ENCODE results near the gene HGF.
A peak's percentile ranks its signal among the peaks of the same experiment; 100 is the strongest.

The HGF gene

GRCh38 chr7:81791568-81792518 lies 22.0 kb upstream of the HGF start:
- TF ChIP-seq Cebpa-rat (IDR thresholded peaks at IDR 0.05) = peak; percentile 75; the same call in 1 of the 2 replicates
- Histone ChIP-seq H3K27ac (peak overlapping the region; percentile 51), H3K36me3 (no peaks in the 10 kb centered on the region), H4K20me1 (no peaks in the 10 kb centered on the region), H3K4me3 (peak overlapping the region; percentile 38), H3K4me1 (peaks cover 87% of the 10 kb centered on the region), H3K27me3 (no peaks in the 10 kb centered on the region), H3K9ac (0 out of 2 replicates have a peak overlapping the region, but pooled peaks have one; percentile 25), H3K9me3 (peaks cover 8% of the 10 kb centered on the region; the same call in 1 of the 2 replicates), H3K4me2 (peak overlapping the region; percentile 73)

DNA sequence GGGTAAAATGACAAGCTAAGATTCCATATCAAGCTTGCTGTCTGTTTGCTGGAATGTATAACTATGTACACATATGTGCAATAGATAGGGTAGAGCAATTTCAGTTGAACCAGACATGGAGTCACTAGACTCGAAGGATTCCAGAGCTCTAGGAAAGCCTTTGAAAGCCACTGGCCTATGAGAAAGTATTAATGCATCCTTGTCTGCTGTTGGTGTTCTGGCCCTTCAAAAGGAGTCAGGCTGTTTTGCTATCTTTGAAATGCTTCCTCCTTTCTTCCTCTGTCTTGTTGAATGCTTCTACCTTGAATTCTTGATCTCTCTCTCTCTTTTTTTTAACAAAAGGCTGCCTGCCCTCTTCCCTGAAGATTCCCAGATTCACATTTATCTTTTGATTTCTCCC lies 20.8 kb upstream of the HGF start:
- peaks cover 75% of the 10 kb centered on the region for H3K4me1 ChIP-seq
- no peak overlapping the region for H3K9ac ChIP-seq
- peak overlapping the region; percentile 50; the same call in 1 of the 2 replicates for H3K27ac ChIP-seq

DNA sequence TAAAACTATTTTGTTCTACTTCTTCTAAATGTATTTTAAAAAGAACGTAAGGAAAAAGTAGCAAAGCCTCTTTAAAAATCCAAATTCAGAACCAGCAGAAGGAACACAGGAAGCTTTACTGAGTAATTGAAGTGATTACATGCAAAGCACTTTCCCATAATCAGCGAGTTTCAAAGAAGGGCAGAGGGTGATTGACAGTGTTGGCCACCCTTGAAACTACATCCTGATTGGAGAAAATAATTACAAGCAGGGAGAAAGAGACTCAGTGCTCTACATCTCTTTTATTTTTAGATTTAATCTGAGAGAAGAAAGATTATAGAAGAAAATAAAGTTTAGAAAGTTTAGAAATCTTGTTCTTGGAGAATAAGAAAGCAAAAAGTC lies 20.3 kb upstream of the HGF start:
- Histone ChIP-seq H3K4me3 (no peak overlapping the region), H3K4me1 (peaks cover 71% of the 10 kb centered on the region), H4K20me1 (no peaks in the 10 kb centered on the region), H3K9me3 (peaks cover 8% of the 10 kb centered on the region; the same call in 1 of the 2 replicates), H3K27me3 (no peaks in the 10 kb centered on the region), H3K36me3 (no peaks in the 10 kb centered on the region), H3K27ac (peak overlapping the region; percentile 50; the same call in 1 of the 2 replicates), H3K9ac (no peak overlapping the region), H3K4me2 (peak overlapping the region; percentile 50)
- no peak for TF ChIP-seq Cebpa-rat (IDR thresholded peaks at IDR 0.05)

More for the DNA sequence above, 20.8 kb upstream of the HGF start:
- Histone ChIP-seq H3K36me3 (no peaks in the 10 kb centered on the region), H3K4me3 (no peak overlapping the region), H3K9me3 (peaks cover 8% of the 10 kb centered on the region; the same call in 1 of the 2 replicates), H4K20me1 (no peaks in the 10 kb centered on the region), H3K27me3 (no peaks in the 10 kb centered on the region), H3K4me2 (peak overlapping the region; percentile 50)
- no peak for TF ChIP-seq Cebpa-rat (IDR thresholded peaks at IDR 0.05)

GRCh38 chr7:81789406-81790119 lies 19.7 kb upstream of the HGF start:
- no peaks in the 10 kb centered on the region for H3K27me3 ChIP-seq
- H3K4me2 ChIP-seq = peak overlapping the region; percentile 50
- no peak for TF ChIP-seq Cebpa-rat (IDR thresholded peaks at IDR 0.05)

DNA sequence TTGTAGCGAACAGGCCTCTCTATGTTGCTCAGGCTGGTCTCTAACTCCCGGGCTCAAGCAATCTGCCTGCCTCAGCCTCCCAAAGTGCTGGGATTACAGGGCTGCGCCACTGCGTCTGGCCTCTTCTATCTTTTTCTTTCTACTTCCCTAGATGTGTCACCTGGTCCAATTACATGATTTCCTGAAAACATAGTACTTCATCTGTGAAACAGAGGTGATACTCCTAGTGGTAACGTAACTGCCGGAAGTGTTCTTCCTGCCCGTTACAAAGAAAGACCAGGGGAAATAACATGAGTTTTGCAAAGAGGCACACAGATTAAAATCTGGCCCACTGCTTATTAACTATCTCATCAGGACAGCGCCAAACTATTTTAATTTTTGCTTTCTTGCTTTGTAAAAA lies 18.4 kb upstream of the HGF start:
- Histone ChIP-seq H3K4me2 (peak overlapping the region; percentile 60), H4K20me1 (no peaks in the 10 kb centered on the region), H3K27me3 (no peaks in the 10 kb centered on the region), H3K9ac (no peak overlapping the region), H3K36me3 (no peaks in the 10 kb centered on the region), H3K4me3 (no peak overlapping the region), H3K27ac (peak overlapping the region; percentile 50; the same call in 1 of the 2 replicates), H3K4me1 (peaks cover 62% of the 10 kb centered on the region), H3K9me3 (peaks cover 8% of the 10 kb centered on the region; the same call in 1 of the 2 replicates)
- TF ChIP-seq Cebpa-rat (IDR thresholded peaks at IDR 0.05) = no peak

More at GRCh38 chr7:81789406-81790119, 19.7 kb upstream of the HGF start:
- Histone ChIP-seq H3K9me3 (peaks cover 8% of the 10 kb centered on the region; the same call in 1 of the 2 replicates), H3K4me3 (no peak overlapping the region), H3K27ac (peak overlapping the region; percentile 50; the same call in 1 of the 2 replicates), H3K9ac (no peak overlapping the region), H3K36me3 (no peaks in the 10 kb centered on the region), H4K20me1 (no peaks in the 10 kb centered on the region), H3K4me1 (peaks cover 66% of the 10 kb centered on the region)

DNA sequence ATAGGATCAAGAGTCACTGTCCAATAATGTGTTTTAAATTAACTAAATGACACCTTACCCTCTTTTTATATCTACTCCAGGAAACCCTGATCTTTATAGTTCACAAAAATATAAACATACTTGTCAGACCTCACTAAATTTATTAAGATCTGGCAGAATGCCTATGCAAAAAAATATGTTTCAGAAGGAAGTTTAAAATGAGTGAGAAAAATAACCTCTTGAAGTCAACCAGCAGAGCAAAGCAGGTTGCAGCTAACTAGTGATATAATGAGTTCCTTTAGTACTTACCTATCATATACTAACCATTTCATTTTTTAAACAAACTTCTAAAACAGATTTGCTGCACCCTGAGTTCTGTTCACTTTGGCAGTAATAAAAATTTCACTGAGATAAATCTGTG lies 14.0 kb upstream of the HGF start:
- no peak for TF ChIP-seq Cebpa-rat (IDR thresholded peaks at IDR 0.05)
- H3K27me3 ChIP-seq = no peaks in the 10 kb centered on the region
- H3K9ac ChIP-seq = no peak overlapping the region
- H3K4me2 ChIP-seq = peak overlapping the region; percentile 37
- no peaks in the 10 kb centered on the region for H4K20me1 ChIP-seq
- no peaks in the 10 kb centered on the region for H3K36me3 ChIP-seq
- H3K4me3 ChIP-seq = no peak overlapping the region
- H3K27ac ChIP-seq = no peak overlapping the region
- peaks cover 39% of the 10 kb centered on the region for H3K4me1 ChIP-seq
- peaks cover 1% of the 10 kb centered on the region; the same call in 1 of the 2 replicates for H3K9me3 ChIP-seq

DNA sequence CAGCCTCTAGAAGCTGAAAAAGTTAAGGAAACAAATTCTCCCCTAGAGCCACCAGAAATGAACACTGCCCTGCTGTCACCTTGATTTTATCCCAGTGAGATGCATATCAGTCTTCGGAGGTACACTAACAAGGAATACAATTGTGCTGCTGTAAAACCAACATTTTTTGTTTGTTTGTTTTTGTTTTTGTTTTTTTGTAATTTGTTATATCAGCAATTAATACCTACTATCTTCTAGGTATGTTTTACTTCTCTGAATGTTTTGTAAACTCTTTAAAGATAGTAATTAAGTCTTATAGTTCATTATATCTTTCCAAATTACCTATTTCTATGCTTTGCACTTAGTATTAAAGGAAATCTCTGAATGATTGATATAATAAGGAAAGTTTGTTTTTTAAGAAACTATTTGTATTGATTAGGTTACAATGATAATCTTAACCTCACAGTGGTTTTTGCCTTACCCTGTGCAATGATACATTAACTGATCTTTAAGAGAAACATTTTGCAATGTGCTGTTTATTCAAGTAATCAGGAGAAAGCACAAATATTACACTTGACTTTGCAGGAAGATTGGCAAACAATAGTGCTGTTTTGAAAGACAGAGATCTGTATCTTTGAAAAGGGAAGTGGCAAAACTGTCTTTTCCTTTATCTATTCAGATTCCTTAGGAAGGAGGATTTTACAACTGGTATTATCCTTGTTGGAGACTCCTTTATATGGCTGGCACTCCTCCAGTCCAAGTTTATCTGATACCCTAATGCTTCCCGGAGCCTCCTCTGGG lies 11.3 kb upstream of the HGF start:
- Histone ChIP-seq H3K4me1 (peaks cover 54% of the 10 kb centered on the region), H3K9ac (no peak overlapping the region), H3K9me3 (no peaks in the 10 kb centered on the region), H3K4me3 (no peak overlapping the region), H3K27ac (no peak overlapping the region), H3K36me3 (no peaks in the 10 kb centered on the region), H4K20me1 (no peaks in the 10 kb centered on the region), H3K27me3 (no peaks in the 10 kb centered on the region), H3K4me2 (0 out of 2 replicates have a peak overlapping the region, but pooled peaks have one; percentile 14)
- no peak for TF ChIP-seq Cebpa-rat (IDR thresholded peaks at IDR 0.05)

DNA sequence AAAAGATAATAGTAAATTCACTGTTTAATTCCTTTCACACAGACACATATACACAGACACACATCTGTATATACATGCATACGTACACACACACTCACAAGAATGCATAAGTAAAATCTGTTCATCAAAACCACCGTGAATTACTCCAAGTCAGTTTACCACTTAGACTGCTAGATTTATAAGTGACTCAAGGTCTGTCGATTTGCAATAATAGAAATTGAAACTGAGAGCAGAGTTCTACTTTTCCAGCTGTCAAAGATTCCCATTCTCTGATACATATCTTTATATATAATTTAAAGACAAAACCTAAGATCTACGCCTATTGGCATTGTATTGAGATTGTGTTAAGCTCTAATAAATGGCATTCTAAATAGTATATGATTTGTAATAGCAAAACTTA lies 9.9 kb upstream of the HGF start:
- Histone ChIP-seq H3K9ac (no peak overlapping the region), H3K27me3 (no peaks in the 10 kb centered on the region), H3K9me3 (no peaks in the 10 kb centered on the region), H3K27ac (no peak overlapping the region), H3K4me3 (no peak overlapping the region), H3K4me2 (no peak overlapping the region), H3K36me3 (no peaks in the 10 kb centered on the region), H4K20me1 (no peaks in the 10 kb centered on the region), H3K4me1 (peaks cover 68% of the 10 kb centered on the region)
- TF ChIP-seq Cebpa-rat (IDR thresholded peaks at IDR 0.05) = no peak

DNA sequence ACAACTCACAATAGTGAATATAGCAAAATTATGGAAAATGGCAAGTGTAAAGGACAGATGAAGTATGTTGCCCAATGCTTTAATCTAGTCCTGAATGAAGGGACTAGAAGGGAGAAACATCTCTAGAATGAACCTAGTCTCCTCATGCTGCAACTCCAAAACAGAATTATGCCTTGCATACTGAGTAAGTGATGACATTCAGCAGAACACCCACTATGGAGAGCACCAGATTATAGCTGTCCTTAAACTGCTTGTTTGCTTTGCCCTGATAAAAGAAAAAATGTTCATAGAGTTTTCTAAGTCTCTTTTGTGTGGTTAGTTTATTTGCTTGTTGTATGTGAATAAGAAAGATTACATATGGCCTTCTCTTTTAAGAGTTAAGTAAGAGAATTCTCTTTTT lies 7.8 kb upstream of the HGF start:
- H3K4me1 ChIP-seq = peaks cover 80% of the 10 kb centered on the region
- H3K36me3 ChIP-seq = no peaks in the 10 kb centered on the region
- H3K4me2 ChIP-seq = peak overlapping the region; percentile 85
- peak overlapping the region; percentile 77; the same call in 1 of the 2 replicates for H3K27ac ChIP-seq
- H4K20me1 ChIP-seq = no peaks in the 10 kb centered on the region
- no peak overlapping the region for H3K4me3 ChIP-seq
- no peaks in the 10 kb centered on the region for H3K27me3 ChIP-seq
- no peak overlapping the region for H3K9ac ChIP-seq
- no peaks in the 10 kb centered on the region for H3K9me3 ChIP-seq
- no peak for TF ChIP-seq Cebpa-rat (IDR thresholded peaks at IDR 0.05)
